Stimulated activated CD8-positive, alpha-beta memory T cell treated with anti-CD3 and anti-CD28 coated beads, Interleukin-7, amount 100 ng/mL, for 4 hours (primary cell): Measurements from ENCODE around the gene ATP6V1G2.
A peak's percentile ranks its signal among the peaks of the same experiment; 100 is the strongest.
"Not testable (repeated sequence)": the region's sequence is repeated elsewhere in the genome, so short reads cannot be mapped to it uniquely, and the experiment has no call there.

ENCODE experiments used
- DNase-seq, 2 donors: peaks; one replicate each; pipeline ENCODE4 v3.0.0-alpha.2; 2020; ENCODE audit warnings: low read depth in 2 of 2

ATP6V1G2 gene

GRCh38 chr6:31546339-31546957, at the start of gene ATP6V1G2:
TSS of gene ATP6V1G2 (minus strand) at chr6:31546608. CDS start at chr6:31546559, 49 bp downstream.
- DNase-seq = peak; percentile 73 to 76

- no peak for DNase-seq
Measured at GRCh38 chr6:31592396-31592771, 46.0 kb upstream of the ATP6V1G2 start.

- DNase-seq = not testable (repeated sequence)
Measured at GRCh38 chr6:31590691-31591090, 44.3 kb upstream of the ATP6V1G2 start.

- no peak for DNase-seq
Measured at GRCh38 chr6:31588871-31589650, 42.7 kb upstream of the ATP6V1G2 start.

GRCh38 chr6:31587791-31588777, 41.7 kb upstream of the ATP6V1G2 start:
- no peak for DNase-seq

- DNase-seq = no peak
Measured at GRCh38 chr6:31586599-31587281, 40.3 kb upstream of the ATP6V1G2 start.

- no peak for DNase-seq
Measured at GRCh38 chr6:31586008-31586407, 39.6 kb upstream of the ATP6V1G2 start, which contains the start of gene LST1. TSS of gene LST1 (plus strand) at chr6:31586277. CDS start at chr6:31587300, 1,023 bp downstream.

GRCh38 chr6:31585491-31585890, 39.1 kb upstream of the ATP6V1G2 start:
- DNase-seq = no peak

GRCh38 chr6:31582230-31582643, 35.8 kb upstream of the ATP6V1G2 start, which contains the start of gene LTB:
TSS of gene LTB (minus strand) at chr6:31582424. CDS start at chr6:31582417, 7 bp downstream.
- peak in 1 of 2 donors; percentile 68 for DNase-seq

GRCh38 chr6:31581434-31582229, 35.2 kb upstream of the ATP6V1G2 start:
- DNase-seq = no peak

GRCh38 chr6:31580807-31581433, 34.5 kb upstream of the ATP6V1G2 start:
- DNase-seq = peak; percentile 71 to 84

GRCh38 chr6:31580438-31580740, 34.0 kb upstream of the ATP6V1G2 start:
- no peak for DNase-seq

- no peak for DNase-seq
Measured at GRCh38 chr6:31579546-31580437, 33.4 kb upstream of the ATP6V1G2 start.

GRCh38 chr6:31579119-31579505, 32.7 kb upstream of the ATP6V1G2 start:
- no peak for DNase-seq

GRCh38 chr6:31578184-31579118, 32.0 kb upstream of the ATP6V1G2 start:
- DNase-seq = no peak

- no peak for DNase-seq
Measured at GRCh38 chr6:31577579-31577966, 31.2 kb upstream of the ATP6V1G2 start.

- no peak for DNase-seq
Measured at GRCh38 chr6:31576897-31577578, 30.6 kb upstream of the ATP6V1G2 start.
